Measurements from ENCODE around the gene COBLL1. TPM values are rescaled to one million over a fixed set of nuclear protein-coding genes. Genes with fewer than 3 reads are reported as not detected.

Gene COBLL1
- total RNA-seq, 1 experiment from 2014 or later: 5.9 TPM

DNA sequence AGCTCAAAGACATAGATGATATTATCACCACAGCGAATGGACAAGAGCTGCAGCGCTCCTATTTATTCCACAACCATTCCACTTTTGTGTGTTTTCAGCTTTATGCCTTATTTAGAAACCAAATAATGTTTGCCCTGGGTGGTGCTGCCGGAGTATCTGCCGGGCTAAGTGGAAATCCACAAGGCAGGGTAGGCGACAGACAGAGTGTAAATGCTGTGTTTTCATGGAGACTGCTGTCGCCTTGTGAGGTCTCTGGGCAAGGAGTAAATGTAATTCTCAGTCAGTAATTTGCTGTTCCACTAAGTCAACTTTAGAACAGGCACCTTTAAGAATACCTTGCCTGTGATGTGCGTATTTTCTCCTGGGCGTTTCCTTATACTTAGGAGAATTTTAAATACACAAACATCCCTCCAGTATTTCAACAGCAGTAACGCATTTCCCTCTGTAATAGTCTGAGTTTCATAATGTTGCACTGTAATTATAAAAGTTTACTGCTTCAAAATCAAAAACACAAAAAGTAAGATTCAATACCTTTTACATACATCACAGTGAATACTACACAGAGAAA, 60.9 kb downstream of the COBLL1 start:
- Mint-ChIP-seq H3K9me3 (no peaks in the 10 kb centered on the region), H3K27ac (no peak overlapping the region), H3K27me3 (ENCODE audit: low read depth) (no peaks in the 10 kb centered on the region), H3K36me3 (ENCODE audit: insufficient read depth in 1 of 3, low read depth in 3 of 3) (no peaks in the 10 kb centered on the region), H3K4me3 (no peak overlapping the region), H3K4me1 (peaks cover 12 to 16% of the 10 kb centered on the region in 2 experiments)
- H2BK120ac ChIP-seq (ENCODE audit: low read depth, low read length, poor library complexity, severe bottlenecking): no peak overlapping the region
- no peak overlapping the region for H3K56ac ChIP-seq (ENCODE audit: insufficient read length, low read depth, low read length)
- H3K4ac ChIP-seq (ENCODE audit: low read depth, low read length): no peak overlapping the region
- no peak overlapping the region for H3K14ac ChIP-seq (ENCODE audit: insufficient read depth, low read length)
- H3K27ac ChIP-seq (ENCODE audit: insufficient read length, low read depth, low read length): no peak overlapping the region
- H3K79me1 ChIP-seq (ENCODE audit: insufficient read depth, low read depth, low read length, poor library complexity, severe bottlenecking): no peaks in the 10 kb centered on the region
- H2AFZ ChIP-seq (ENCODE audit: low read length): no peak overlapping the region
- no peak overlapping the region for H3K9ac ChIP-seq (ENCODE audit: extremely low read depth, insufficient read length, low read length)
- no peaks in the 10 kb centered on the region for H3K23me2 ChIP-seq (ENCODE audit: insufficient read length, low read depth, low read length, poor library complexity, severe bottlenecking)
- no peak overlapping the region for H3K18ac ChIP-seq (ENCODE audit: insufficient read length, low read depth, low read length)
- no peak overlapping the region for H2BK20ac ChIP-seq (ENCODE audit: low read depth, low read length, poor library complexity, severe bottlenecking)
- H3K4me2 ChIP-seq (ENCODE audit: insufficient read depth, insufficient read length, low read length): no peak overlapping the region
- no peaks in the 10 kb centered on the region for H3K9me3 ChIP-seq (ENCODE audit: control insufficient read depth, low read depth, low read length)
- no peak overlapping the region for H4K5ac ChIP-seq (ENCODE audit: insufficient read length, low read depth, low read length)
- H4K91ac ChIP-seq (ENCODE audit: insufficient read length, low read depth, low read length): no peak overlapping the region
- WGBS (ENCODE audit: extremely low coverage, insufficient read length, low lambda C conversion rate): no CpG with 5 or more reads among the region's 9 CpGs
- TF ChIP-seq, protein P1, sequence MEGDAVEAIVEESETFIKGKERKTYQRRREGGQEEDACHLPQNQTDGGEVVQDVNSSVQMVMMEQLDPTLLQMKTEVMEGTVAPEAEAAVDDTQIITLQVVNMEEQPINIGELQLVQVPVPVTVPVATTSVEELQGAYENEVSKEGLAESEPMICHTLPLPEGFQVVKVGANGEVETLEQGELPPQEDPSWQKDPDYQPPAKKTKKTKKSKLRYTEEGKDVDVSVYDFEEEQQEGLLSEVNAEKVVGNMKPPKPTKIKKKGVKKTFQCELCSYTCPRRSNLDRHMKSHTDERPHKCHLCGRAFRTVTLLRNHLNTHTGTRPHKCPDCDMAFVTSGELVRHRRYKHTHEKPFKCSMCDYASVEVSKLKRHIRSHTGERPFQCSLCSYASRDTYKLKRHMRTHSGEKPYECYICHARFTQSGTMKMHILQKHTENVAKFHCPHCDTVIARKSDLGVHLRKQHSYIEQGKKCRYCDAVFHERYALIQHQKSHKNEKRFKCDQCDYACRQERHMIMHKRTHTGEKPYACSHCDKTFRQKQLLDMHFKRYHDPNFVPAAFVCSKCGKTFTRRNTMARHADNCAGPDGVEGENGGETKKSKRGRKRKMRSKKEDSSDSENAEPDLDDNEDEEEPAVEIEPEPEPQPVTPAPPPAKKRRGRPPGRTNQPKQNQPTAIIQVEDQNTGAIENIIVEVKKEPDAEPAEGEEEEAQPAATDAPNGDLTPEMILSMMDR (conservative IDR thresholded peaks at IDR 0.05): no peak
- no peaks in the 10 kb centered on the region for H4K20me1 ChIP-seq (ENCODE audit: control insufficient read depth, insufficient read depth, insufficient read length)
- H3K23ac ChIP-seq (ENCODE audit: insufficient read length, low read depth, low read length): no peak overlapping the region
- no peak overlapping the region for H2BK15ac ChIP-seq (ENCODE audit: low read depth, low read length)
- no peak overlapping the region for H2AK5ac ChIP-seq (ENCODE audit: insufficient read length, low read length)
- no peaks in the 10 kb centered on the region for H3K79me2 ChIP-seq (ENCODE audit: insufficient read depth, low read length)
- no peak overlapping the region for H3T11ph ChIP-seq (ENCODE audit: low read length)
- H3K27me3 ChIP-seq (ENCODE audit: insufficient read depth, low read length): no peaks in the 10 kb centered on the region
- no peak overlapping the region for H2BK12ac ChIP-seq (ENCODE audit: insufficient read length, low read depth, low read length)
- no peak for DNase-seq
- no peaks in the 10 kb centered on the region for H3K4me1 ChIP-seq (ENCODE audit: insufficient read depth, low read length)
- no peak overlapping the region for H4K8ac ChIP-seq (replicated peaks; ENCODE audit: insufficient read length, low read depth, low read length)
- no peak overlapping the region for H2BK5ac ChIP-seq (ENCODE audit: insufficient read length, low read length)
